Gastrocnemius medialis (tissue), 4 donors: ENCODE data around the gene SMARCD1. TPM values are rescaled to one million over a fixed set of nuclear protein-coding genes. Genes with fewer than 3 reads are reported as not detected.

Experiments used
- ATAC-seq, 2 donors: fragments of 150-250 bp; one replicate each; pipeline ENCODE4 v1.9.1; 2016
- DNase-seq, 2 donors: peaks; one replicate each; pipeline ENCODE4 v3.0.0-alpha.2; 2019
- H3K27ac ChIP-seq, 4 donors: fragments of 200-600 bp; sonication (generic); 1 replicate in 1 of 4; 2 replicates in 3 of 4; pipeline ENCODE4 v1.5.1; 2016 to 2018; ENCODE audit warnings: mild to moderate bottlenecking in 2 of 4, moderate library complexity in 1 of 4
- H3K27me3 ChIP-seq, 3 donors: fragments of 200-600 bp; sonication (generic) in 2 of 3; 1 replicate in 1 of 3; 2 replicates in 2 of 3; pipeline versions ENCODE4 v1.5.1 to v1.6.0; 2016 to 2019; ENCODE audit warnings: mild to moderate bottlenecking in 1 of 3, moderate library complexity in 1 of 3
- H3K36me3 ChIP-seq, 2 donors: fragments of 200-600 bp; sonication (generic) in 1 of 2; one replicate each; pipeline ENCODE4 v1.5.1; 2017 to 2018
- H3K4me1 ChIP-seq, 2 donors: fragments of 200-600 bp; sonication (generic) in 1 of 2; one replicate each; pipeline ENCODE4 v1.5.1; 2016 to 2017; ENCODE audit warnings: mild to moderate bottlenecking in 2 of 2
- H3K4me3 ChIP-seq, 4 donors: fragments of 200-600 bp; sonication (generic) in 3 of 4; 1 replicate in 1 of 4; 2 replicates in 3 of 4; pipeline ENCODE4 v1.5.1; 2016 to 2019; ENCODE audit warnings: mild to moderate bottlenecking in 2 of 4
- H3K9me3 ChIP-seq, 3 donors: fragments of 200-600 bp; sonication (generic) in 2 of 3; 1 replicate in 1 of 3; 2 replicates in 2 of 3; pipeline ENCODE4 v1.5.1; 2016 to 2019
- CTCF ChIP-seq, 5 experiments: fragments of 450-650 bp in 3 of 5; fragments of 200-600 bp in 2 of 5; sonication (generic) in 2 of 5; IDR thresholded peaks in 4 of 5; conservative IDR thresholded peaks in 1 of 5; 1 replicate in 4 of 5; 2 replicates in 1 of 5; pipeline ENCODE4 v1.5.1; 2016 to 2019; ENCODE audit warnings: antibody characterized with exemption in 5 of 5, mild to moderate bottlenecking in 3 of 5, moderate library complexity in 3 of 5
- POLR2A ChIP-seq, 2 donors: fragments of 450-650 bp; IDR thresholded peaks; one replicate each; pipeline ENCODE4 v1.6.1; 2017; ENCODE audit warnings: antibody characterized with exemption in 2 of 2, mild to moderate bottlenecking in 2 of 2, moderate library complexity in 2 of 2
- in situ Hi-C, 4 donors: fragments of 200-750 bp; cut with MboI; loops; one replicate each; pipeline versions ENCODE4 v1.15.0 to v1.8.0; 2017; ENCODE audit warnings: low sequenced_read_pairs in 4 of 4
- intact Hi-C: fragments of 100-400 bp; cut with DNase I; formaldehyde crosslinking; loops from one replicate; pipeline ENCODE4 v1.15.1; 2023; ENCODE audit warnings: low total_unique reads
- total RNA-seq, 4 donors: library from RNA; depleted of rRNA; stranded (reverse); fragments of >200 nt; gene quantifications; one replicate each; pipeline versions ENCODE4 v1.1.0 to v1.2.3, GENCODE V29; 2016

Gene SMARCD1
- total RNA-seq, 4 donors from 2014 or later = 16.9 to 27.3 (median 20.1) TPM

DNA sequence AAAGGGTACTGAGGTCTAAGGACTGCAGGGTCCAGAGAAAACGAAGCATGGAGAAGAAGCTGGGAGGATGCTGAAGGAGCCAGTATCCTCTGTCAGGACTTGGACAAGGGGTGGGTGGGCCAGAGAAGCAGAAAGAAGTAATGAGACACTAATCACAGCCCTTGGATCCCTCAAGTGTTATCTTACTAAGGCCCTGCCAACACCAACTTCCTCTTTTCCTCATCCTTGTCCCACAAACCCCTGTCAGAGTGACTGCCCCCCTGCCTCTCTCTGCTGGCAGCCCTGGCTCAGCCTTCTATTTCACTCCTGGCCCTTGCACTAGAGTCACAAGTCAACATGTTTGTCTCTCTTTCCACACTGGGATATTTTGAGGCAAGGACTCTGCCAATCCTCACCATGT lies 31.6 kb upstream of the SMARCD1 start:
- ATAC-seq (no peak), DNase-seq (no peak)
- Histone ChIP-seq H3K36me3 (no peaks in the 10 kb centered on the region), H3K27me3 (peaks cover 5 to 24% (median 21%) of the 10 kb centered on the region in 3 donors), H3K9me3 (no peaks in the 10 kb centered on the region), H3K4me3 (no peak overlapping the region), H3K4me1 (peaks cover 14 to 15% of the 10 kb centered on the region in 2 donors), H3K27ac (no peak overlapping the region)
- TF ChIP-seq POLR2A (IDR thresholded peaks at IDR 0.05) (no peak), CTCF (IDR thresholded peaks at IDR 0.05 in 4 of 5, conservative IDR thresholded peaks at IDR 0.05 in 1 of 5) (no peak)
- in situ Hi-C loops = loop anchor here in 1 of 4 donors (5.0 kb wide), 1 partner anchor 81 kb away; the partner anchor contains the start of gene AQP6
- intact Hi-C loops = loop anchor here (10.0 kb wide), 1 partner anchor 189 kb away; no protein-coding TSS in a partner anchor

- intact Hi-C loops (loop anchor here (2.0 to 10.0 kb wide), 3 partner anchors 17 to 191 kb away; no protein-coding TSS in a partner anchor), in situ Hi-C loops (loop anchor here in 2 of 4 donors (5.0 kb wide), 2 partner anchors 79 to 84 kb away; partner anchors contain the start of gene AQP6 (in 1 of the 2))
- H3K4me1 ChIP-seq = peaks cover 14 to 15% of the 10 kb centered on the region in 2 donors
- H3K27me3 ChIP-seq = peaks cover 3 to 11% (median 4%) of the 10 kb centered on the region in 3 donors
- H3K36me3 ChIP-seq = no peaks in the 10 kb centered on the region
- ATAC-seq (peak; percentile 21 to 44), DNase-seq (no peak)
- no peak overlapping the region for H3K4me3 ChIP-seq
- no peak for TF ChIP-seq POLR2A (IDR thresholded peaks at IDR 0.05)
- peak; percentile 68 to 89 (median 85) for TF ChIP-seq CTCF (IDR thresholded peaks at IDR 0.05 in 4 of 5, conservative IDR thresholded peaks at IDR 0.05 in 1 of 5)
- H3K9me3 ChIP-seq = no peaks in the 10 kb centered on the region
- no peak overlapping the region for H3K27ac ChIP-seq
These were observed 29.1 kb upstream of the SMARCD1 start for GRCh38 chr12:50055831-50056638.

- ATAC-seq (no peak), DNase-seq (no peak)
- intact Hi-C loops (loop anchor here (2.0 to 10.0 kb wide), 3 partner anchors 18 to 192 kb away; no protein-coding TSS in a partner anchor), in situ Hi-C loops (loop anchor here in 2 of 4 donors (5.0 kb wide), 2 partner anchors 79 to 84 kb away; partner anchors contain the start of gene AQP6 (in 1 of the 2))
- TF ChIP-seq POLR2A (IDR thresholded peaks at IDR 0.05) (no peak), CTCF (IDR thresholded peaks at IDR 0.05 in 4 of 5, conservative IDR thresholded peaks at IDR 0.05 in 1 of 5) (no peak)
- no peaks in the 10 kb centered on the region for H3K36me3 ChIP-seq
- no peak overlapping the region for H3K27ac ChIP-seq
- H3K4me1 ChIP-seq = peaks cover 14 to 15% of the 10 kb centered on the region in 2 donors
- no peaks in the 10 kb centered on the region for H3K9me3 ChIP-seq
- peaks cover 2 to 9% (median 4%) of the 10 kb centered on the region in 3 donors for H3K27me3 ChIP-seq
- peak overlapping the region; percentile 61 to 73 (median 72) for H3K4me3 ChIP-seq
These were observed 28.5 kb upstream of the SMARCD1 start for GRCh38 chr12:50056639-50056976.

GRCh38 chr12:50057000-50057841 lies 27.9 kb upstream of the SMARCD1 start, which contains the start of gene ASIC1:
TSS of gene ASIC1 (plus strand) at chr12:50057596. CDS start at chr12:50058767, 1,171 bp downstream.
- TF ChIP-seq CTCF (IDR thresholded peaks at IDR 0.05 in 4 of 5, conservative IDR thresholded peaks at IDR 0.05 in 1 of 5) (no peak), POLR2A (IDR thresholded peaks at IDR 0.05) (no peak)
- peaks cover 14 to 15% of the 10 kb centered on the region in 2 donors for H3K4me1 ChIP-seq
- H3K27me3 ChIP-seq = peaks cover 0 to 9% (median 4%) of the 10 kb centered on the region in 3 donors
- in situ Hi-C loops = loop anchor here in 2 of 4 donors (5.0 kb wide), 2 partner anchors 80 to 85 kb away; partner anchors contain the start of gene AQP6 (in 1 of the 2)
- H3K4me3 ChIP-seq = peak within 1 kb of the TSS; percentile 61 to 73 (median 72)
- DNase-seq (peak in 1 of 2 donors; percentile 32), ATAC-seq (peak; percentile 59 to 65)
- H3K27ac ChIP-seq = no peak within 1 kb of the TSS
- intact Hi-C loops = loop anchor here (2.0 to 10.0 kb wide), 3 partner anchors 18 to 192 kb away; no protein-coding TSS in a partner anchor
- H3K36me3 ChIP-seq = no peaks in the 10 kb centered on the region
- H3K9me3 ChIP-seq = no peaks in the 10 kb centered on the region
